IMR-90 (cell line): ENCODE data around the gene ACTA1.

Experiments used
- CEBPB ChIP-seq: IDR thresholded peaks from 2 replicates; pipeline ENCODE4 v1.6.1; 2012; ENCODE audit warnings: low read depth, low read length, improper control_type of control experiment
- FOS ChIP-seq: fragments of 150-350 bp; IDR thresholded peaks from 2 replicates; pipeline ENCODE4 v1.6.1; 2016; ENCODE audit warnings: low read depth, low read length
- MAZ ChIP-seq: IDR thresholded peaks from 2 replicates; pipeline ENCODE4 v1.6.1; 2012; ENCODE audit warnings: low read depth, mild to moderate bottlenecking, low read length, improper control_type of control experiment, moderate library complexity, borderline replicate concordance
- MXI1 ChIP-seq: IDR thresholded peaks from 2 replicates; pipeline ENCODE4 v1.6.1; 2012; ENCODE audit warnings: low read depth, mild to moderate bottlenecking, low read length, moderate library complexity, borderline replicate concordance
- POLR2A ChIP-seq: IDR thresholded peaks from 2 replicates; pipeline ENCODE4 v1.6.1; 2012; ENCODE audit warnings: mild to moderate bottlenecking, low read depth, low read length
- RAD21 ChIP-seq: IDR thresholded peaks from 2 replicates; pipeline ENCODE4 v1.6.1; 2012; ENCODE audit warnings: low read length, improper control_type of control experiment
- SMC3 ChIP-seq: fragments of 150-350 bp; IDR thresholded peaks from 2 replicates; pipeline ENCODE4 v1.6.1; 2016; ENCODE audit warnings: low read depth, mild to moderate bottlenecking, antibody characterized with exemption, low read length, moderate library complexity
- TF ChIP-seq, protein P1 (sequence below): conservative IDR thresholded peaks from 2 replicates; pipeline ENCODE4 v1.5.1; 2012; ENCODE audit warnings: mild to moderate bottlenecking, low read depth, low read length, improper control_type of control experiment
- TF ChIP-seq, protein P2 (sequence below): fragments of 150-350 bp; IDR thresholded peaks from 2 replicates; pipeline ENCODE4 v1.6.1; 2017; ENCODE audit warnings: mild to moderate bottlenecking, antibody characterized with exemption, low read length, low read depth

DNA sequence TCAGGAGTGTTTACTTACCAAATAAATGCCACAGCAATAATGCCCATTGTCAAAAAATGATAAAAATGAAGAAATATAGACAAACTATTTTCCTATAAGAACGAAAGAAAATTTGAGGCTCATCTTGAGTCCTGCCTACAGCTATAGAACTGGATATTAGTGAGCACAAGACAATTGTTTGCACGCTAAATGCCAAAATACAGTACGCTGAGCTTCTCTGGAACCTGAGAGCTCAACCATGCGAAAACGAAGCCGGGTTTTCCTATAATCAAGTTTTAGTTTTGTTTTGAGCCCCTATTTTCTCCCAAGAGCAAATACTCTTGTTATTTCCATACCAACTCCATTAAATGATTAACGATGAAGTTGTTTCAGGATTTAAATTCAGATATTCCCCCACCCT is 49.1 kb downstream of the ACTA1 start:
- TF ChIP-seq, protein P1, sequence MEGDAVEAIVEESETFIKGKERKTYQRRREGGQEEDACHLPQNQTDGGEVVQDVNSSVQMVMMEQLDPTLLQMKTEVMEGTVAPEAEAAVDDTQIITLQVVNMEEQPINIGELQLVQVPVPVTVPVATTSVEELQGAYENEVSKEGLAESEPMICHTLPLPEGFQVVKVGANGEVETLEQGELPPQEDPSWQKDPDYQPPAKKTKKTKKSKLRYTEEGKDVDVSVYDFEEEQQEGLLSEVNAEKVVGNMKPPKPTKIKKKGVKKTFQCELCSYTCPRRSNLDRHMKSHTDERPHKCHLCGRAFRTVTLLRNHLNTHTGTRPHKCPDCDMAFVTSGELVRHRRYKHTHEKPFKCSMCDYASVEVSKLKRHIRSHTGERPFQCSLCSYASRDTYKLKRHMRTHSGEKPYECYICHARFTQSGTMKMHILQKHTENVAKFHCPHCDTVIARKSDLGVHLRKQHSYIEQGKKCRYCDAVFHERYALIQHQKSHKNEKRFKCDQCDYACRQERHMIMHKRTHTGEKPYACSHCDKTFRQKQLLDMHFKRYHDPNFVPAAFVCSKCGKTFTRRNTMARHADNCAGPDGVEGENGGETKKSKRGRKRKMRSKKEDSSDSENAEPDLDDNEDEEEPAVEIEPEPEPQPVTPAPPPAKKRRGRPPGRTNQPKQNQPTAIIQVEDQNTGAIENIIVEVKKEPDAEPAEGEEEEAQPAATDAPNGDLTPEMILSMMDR, result no peak
- TF ChIP-seq, protein P2, sequence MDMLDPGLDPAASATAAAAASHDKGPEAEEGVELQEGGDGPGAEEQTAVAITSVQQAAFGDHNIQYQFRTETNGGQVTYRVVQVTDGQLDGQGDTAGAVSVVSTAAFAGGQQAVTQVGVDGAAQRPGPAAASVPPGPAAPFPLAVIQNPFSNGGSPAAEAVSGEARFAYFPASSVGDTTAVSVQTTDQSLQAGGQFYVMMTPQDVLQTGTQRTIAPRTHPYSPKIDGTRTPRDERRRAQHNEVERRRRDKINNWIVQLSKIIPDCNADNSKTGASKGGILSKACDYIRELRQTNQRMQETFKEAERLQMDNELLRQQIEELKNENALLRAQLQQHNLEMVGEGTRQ, result no peak
- TF ChIP-seq CEBPB, result no peak
- TF ChIP-seq POLR2A, result no peak
- TF ChIP-seq MXI1, result no peak
- no peak for TF ChIP-seq RAD21
- TF ChIP-seq FOS, result no peak
- TF ChIP-seq MAZ, result no peak
- no peak for TF ChIP-seq SMC3
